ENCODE measurements around the gene FAHD2A. TPM values are rescaled to one million over a fixed set of nuclear protein-coding genes. Genes with fewer than 3 reads are reported as not detected.

Gene FAHD2A
- total RNA-seq, 1 donor from 2014 or later: 27.4 TPM

GRCh38 chr2:95383635-95384027, 18.9 kb upstream of the FAHD2A start:
- Mint-ChIP-seq H3K27ac (ENCODE audit: unreplicated experiment) (no peak overlapping the region), H3K36me3 (ENCODE audit: low read depth) (no peaks in the 10 kb centered on the region), H3K27me3 (ENCODE audit: low read depth) (peaks cover 14% of the 10 kb centered on the region), H3K4me1 (ENCODE audit: low read depth) (peaks cover 4% of the 10 kb centered on the region), H3K4me3 (ENCODE audit: unreplicated experiment) (no peak overlapping the region), H3K9me3 (ENCODE audit: low read depth) (no peaks in the 10 kb centered on the region)
- no peak for TF ChIP-seq CTCF (IDR thresholded peaks at IDR 0.05)
- no peak for DNase-seq (ENCODE audit: low spot score)

- H3K27ac Mint-ChIP-seq (ENCODE audit: unreplicated experiment): no peak overlapping the region
- TF ChIP-seq CTCF (IDR thresholded peaks at IDR 0.05): no peak
- H3K9me3 Mint-ChIP-seq (ENCODE audit: low read depth): no peaks in the 10 kb centered on the region
- DNase-seq (ENCODE audit: low spot score): no peak
- no peak overlapping the region for H3K4me3 Mint-ChIP-seq (ENCODE audit: unreplicated experiment)
- peaks cover 13% of the 10 kb centered on the region for H3K27me3 Mint-ChIP-seq (ENCODE audit: low read depth)
- no peaks in the 10 kb centered on the region for H3K36me3 Mint-ChIP-seq (ENCODE audit: low read depth)
- peaks cover 9% of the 10 kb centered on the region for H3K4me1 Mint-ChIP-seq (ENCODE audit: low read depth)
Observed at GRCh38 chr2:95384854-95385569, 17.5 kb upstream of the FAHD2A start.

- no peak for DNase-seq (ENCODE audit: low spot score)
- no peak overlapping the region for H3K27ac Mint-ChIP-seq (ENCODE audit: unreplicated experiment)
- no peak overlapping the region for H3K4me3 Mint-ChIP-seq (ENCODE audit: unreplicated experiment)
- peaks cover 9% of the 10 kb centered on the region for H3K4me1 Mint-ChIP-seq (ENCODE audit: low read depth)
- peaks cover 8% of the 10 kb centered on the region for H3K27me3 Mint-ChIP-seq (ENCODE audit: low read depth)
- H3K9me3 Mint-ChIP-seq (ENCODE audit: low read depth): no peaks in the 10 kb centered on the region
- TF ChIP-seq CTCF (IDR thresholded peaks at IDR 0.05): no peak
- no peaks in the 10 kb centered on the region for H3K36me3 Mint-ChIP-seq (ENCODE audit: low read depth)
Observed at GRCh38 chr2:95385570-95385984, 16.9 kb upstream of the FAHD2A start.

- Mint-ChIP-seq H3K4me3 (ENCODE audit: unreplicated experiment) (no peak overlapping the region), H3K4me1 (ENCODE audit: low read depth) (peaks cover 9% of the 10 kb centered on the region), H3K9me3 (ENCODE audit: low read depth) (no peaks in the 10 kb centered on the region), H3K36me3 (ENCODE audit: low read depth) (no peaks in the 10 kb centered on the region), H3K27ac (ENCODE audit: unreplicated experiment) (no peak overlapping the region), H3K27me3 (ENCODE audit: low read depth) (peaks cover 7% of the 10 kb centered on the region)
- TF ChIP-seq CTCF (IDR thresholded peaks at IDR 0.05): no peak
- no peak for DNase-seq (ENCODE audit: low spot score)
Observed at GRCh38 chr2:95386031-95386430, 16.5 kb upstream of the FAHD2A start.

GRCh38 chr2:95387358-95387757, 15.2 kb upstream of the FAHD2A start:
- no peak overlapping the region for H3K4me3 Mint-ChIP-seq (ENCODE audit: unreplicated experiment)
- H3K27ac Mint-ChIP-seq (ENCODE audit: unreplicated experiment): no peak overlapping the region
- no peaks in the 10 kb centered on the region for H3K36me3 Mint-ChIP-seq (ENCODE audit: low read depth)
- peaks cover 9% of the 10 kb centered on the region for H3K4me1 Mint-ChIP-seq (ENCODE audit: low read depth)
- H3K27me3 Mint-ChIP-seq (ENCODE audit: low read depth): peaks cover 3% of the 10 kb centered on the region
- no peaks in the 10 kb centered on the region for H3K9me3 Mint-ChIP-seq (ENCODE audit: low read depth)
- TF ChIP-seq CTCF (IDR thresholded peaks at IDR 0.05): no peak
- no peak for DNase-seq (ENCODE audit: low spot score)
